Testis (tissue), 2 donors: ENCODE results near the gene ACER2.

Experiments used
- POLR2A ChIP-seq: fragments of 450-650 bp; IDR thresholded peaks from one replicate; pipeline ENCODE4 v1.6.1; 2017; ENCODE audit warnings: antibody characterized with exemption, mild to moderate bottlenecking, moderate library complexity
- TF ChIP-seq, protein P1 (sequence below), 3 experiments: fragments of 450-650 bp in 2 of 3; fragments of 200-600 bp in 1 of 3; sonication (generic) in 1 of 3; IDR thresholded peaks; one replicate each; pipeline ENCODE4 v1.5.1; 2016 to 2019; ENCODE audit warnings: antibody characterized with exemption in 3 of 3, mild to moderate bottlenecking in 2 of 3, moderate library complexity in 1 of 3

DNA sequence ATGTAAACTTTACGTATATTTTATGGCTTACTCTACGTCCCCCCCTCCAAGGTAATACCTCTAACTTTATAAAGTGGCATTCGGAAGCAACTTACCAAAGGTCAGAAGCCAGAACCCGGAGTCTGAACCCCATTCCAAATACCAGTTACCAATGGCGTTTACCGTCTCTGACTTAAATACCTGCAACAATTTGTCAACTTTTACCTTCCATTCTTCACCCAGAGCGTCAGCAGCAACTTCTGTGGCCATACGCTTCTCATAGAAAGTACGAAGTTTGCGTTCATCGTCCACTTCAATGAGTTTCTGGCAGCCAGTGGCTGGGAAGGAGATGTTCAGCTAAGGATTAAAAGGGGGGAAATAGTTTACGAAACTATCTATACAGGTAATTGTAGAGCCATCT lies 29.5 kb upstream of the ACER2 start:
- TF ChIP-seq, protein P1, sequence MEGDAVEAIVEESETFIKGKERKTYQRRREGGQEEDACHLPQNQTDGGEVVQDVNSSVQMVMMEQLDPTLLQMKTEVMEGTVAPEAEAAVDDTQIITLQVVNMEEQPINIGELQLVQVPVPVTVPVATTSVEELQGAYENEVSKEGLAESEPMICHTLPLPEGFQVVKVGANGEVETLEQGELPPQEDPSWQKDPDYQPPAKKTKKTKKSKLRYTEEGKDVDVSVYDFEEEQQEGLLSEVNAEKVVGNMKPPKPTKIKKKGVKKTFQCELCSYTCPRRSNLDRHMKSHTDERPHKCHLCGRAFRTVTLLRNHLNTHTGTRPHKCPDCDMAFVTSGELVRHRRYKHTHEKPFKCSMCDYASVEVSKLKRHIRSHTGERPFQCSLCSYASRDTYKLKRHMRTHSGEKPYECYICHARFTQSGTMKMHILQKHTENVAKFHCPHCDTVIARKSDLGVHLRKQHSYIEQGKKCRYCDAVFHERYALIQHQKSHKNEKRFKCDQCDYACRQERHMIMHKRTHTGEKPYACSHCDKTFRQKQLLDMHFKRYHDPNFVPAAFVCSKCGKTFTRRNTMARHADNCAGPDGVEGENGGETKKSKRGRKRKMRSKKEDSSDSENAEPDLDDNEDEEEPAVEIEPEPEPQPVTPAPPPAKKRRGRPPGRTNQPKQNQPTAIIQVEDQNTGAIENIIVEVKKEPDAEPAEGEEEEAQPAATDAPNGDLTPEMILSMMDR (IDR thresholded peaks at IDR 0.05): no peak
- no peak for TF ChIP-seq POLR2A
